ENCODE measurements around the gene NCR2.

- TF ChIP-seq POLR2A (IDR thresholded peaks at IDR 0.05; ENCODE audit: low read depth, low read length) (no peak), POLR2AphosphoS5 (IDR thresholded peaks at IDR 0.05; ENCODE audit: low read depth, low read length) (no peak)
Observed at GRCh38 chr6:41302638-41303037, 32.8 kb upstream of the NCR2 start.

All from GM12891 (cell line).